AG09319 (cell line): ENCODE data around the gene GPR108.
"Not testable (repeated sequence)": the region's sequence is repeated elsewhere in the genome, so short reads cannot be mapped to it uniquely, and the experiment has no call there.

ENCODE experiments used
- DNase-seq: peaks from one replicate; pipeline ENCODE4 v3.0.0-alpha.2; 2010; ENCODE audit warnings: low read depth; ENCODE audit errors: extremely low read depth
- TF ChIP-seq, protein P1 (sequence below): IDR thresholded peaks from 2 replicates; pipeline ENCODE4 v1.5.1; 2011; ENCODE audit warnings: low read depth, mild to moderate bottlenecking, inconsistent platforms, low read length, moderate library complexity

The GPR108 gene

DNA sequence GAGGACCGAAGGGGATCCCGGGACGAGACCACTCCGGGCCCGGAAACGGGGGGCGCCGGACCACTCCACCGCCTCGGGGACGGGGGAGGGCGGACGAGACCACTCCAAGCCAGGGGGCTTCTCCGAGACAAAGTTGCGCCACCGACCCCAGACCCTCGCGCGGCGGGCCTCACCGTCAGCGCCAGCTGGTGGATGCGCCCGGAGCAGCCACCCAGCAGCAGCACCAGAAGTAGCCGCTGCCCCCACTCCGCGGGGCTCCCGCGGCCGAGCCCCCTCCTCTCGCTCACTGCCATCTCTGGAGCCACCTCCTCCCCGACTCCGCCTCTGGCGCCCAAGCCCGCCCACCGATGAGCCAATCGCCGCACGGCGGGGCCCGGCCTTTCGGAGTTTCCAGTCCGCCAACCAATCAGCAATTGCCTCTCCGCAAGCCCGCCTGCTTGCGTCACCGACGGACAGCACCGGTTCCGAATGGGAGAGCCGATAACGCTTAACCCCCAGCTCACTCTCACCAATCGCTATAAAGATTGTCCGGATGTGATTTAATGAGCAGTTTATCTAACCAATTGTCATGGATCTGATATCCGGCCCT lies at the start of gene GPR108:
TSS of gene GPR108 (minus strand) at position 297 of the 589 bp plus-strand sequence. CDS start at position 293, 4 bp downstream.
- TF ChIP-seq, protein P1, sequence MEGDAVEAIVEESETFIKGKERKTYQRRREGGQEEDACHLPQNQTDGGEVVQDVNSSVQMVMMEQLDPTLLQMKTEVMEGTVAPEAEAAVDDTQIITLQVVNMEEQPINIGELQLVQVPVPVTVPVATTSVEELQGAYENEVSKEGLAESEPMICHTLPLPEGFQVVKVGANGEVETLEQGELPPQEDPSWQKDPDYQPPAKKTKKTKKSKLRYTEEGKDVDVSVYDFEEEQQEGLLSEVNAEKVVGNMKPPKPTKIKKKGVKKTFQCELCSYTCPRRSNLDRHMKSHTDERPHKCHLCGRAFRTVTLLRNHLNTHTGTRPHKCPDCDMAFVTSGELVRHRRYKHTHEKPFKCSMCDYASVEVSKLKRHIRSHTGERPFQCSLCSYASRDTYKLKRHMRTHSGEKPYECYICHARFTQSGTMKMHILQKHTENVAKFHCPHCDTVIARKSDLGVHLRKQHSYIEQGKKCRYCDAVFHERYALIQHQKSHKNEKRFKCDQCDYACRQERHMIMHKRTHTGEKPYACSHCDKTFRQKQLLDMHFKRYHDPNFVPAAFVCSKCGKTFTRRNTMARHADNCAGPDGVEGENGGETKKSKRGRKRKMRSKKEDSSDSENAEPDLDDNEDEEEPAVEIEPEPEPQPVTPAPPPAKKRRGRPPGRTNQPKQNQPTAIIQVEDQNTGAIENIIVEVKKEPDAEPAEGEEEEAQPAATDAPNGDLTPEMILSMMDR: no peak

GRCh38 chr19:6779206-6779605 lies 41.8 kb upstream of the GPR108 start:
- DNase-seq: no peak
- TF ChIP-seq, protein P1: no peak

More for the DNA sequence above, at the start of gene GPR108:
- DNase-seq: peak; percentile 100

DNA sequence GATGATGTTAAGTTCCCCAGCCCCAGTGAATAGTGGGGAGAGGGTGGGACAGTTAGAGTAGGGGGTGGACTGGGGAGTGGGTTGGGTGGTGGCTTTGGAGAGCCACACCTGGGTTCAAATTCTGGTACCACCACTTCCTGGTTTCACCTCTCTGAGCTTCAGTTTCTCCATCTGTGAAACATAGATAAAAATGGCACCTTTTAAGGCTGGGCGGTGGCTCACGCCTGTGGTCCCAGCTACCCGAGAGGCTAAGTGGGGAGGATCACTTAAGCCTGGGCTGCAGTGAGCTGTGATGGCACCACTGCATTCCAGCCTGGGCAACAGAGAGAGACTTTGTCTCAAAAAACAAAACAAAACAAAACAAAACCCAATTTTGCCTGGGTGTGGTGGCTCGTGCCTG lies 41.0 kb upstream of the GPR108 start:
- DNase-seq: no peak
- TF ChIP-seq, protein P1: no peak

GRCh38 chr19:6777434-6777833 lies 40.1 kb upstream of the GPR108 start:
- no peak for DNase-seq
- TF ChIP-seq, protein P1: no peak

DNA sequence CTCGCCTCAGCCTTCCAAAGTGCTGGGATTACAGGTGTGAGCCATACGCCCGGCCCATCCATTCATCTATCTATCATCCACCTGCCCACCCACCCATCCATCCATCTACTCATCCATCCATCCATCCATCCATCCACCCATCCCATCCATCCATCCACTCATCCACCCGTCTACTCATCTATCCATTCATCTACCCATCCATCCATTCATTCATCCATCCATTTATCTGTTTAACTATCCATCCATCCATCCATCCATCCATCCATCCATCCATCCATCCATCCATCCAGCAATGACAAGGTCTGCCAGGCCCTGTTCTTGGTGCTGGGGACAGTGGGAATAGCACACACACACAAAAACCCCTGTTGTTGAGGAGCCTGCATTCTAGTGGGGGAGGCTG lies 39.6 kb upstream of the GPR108 start:
- TF ChIP-seq, protein P1: no peak
- no peak for DNase-seq

DNA sequence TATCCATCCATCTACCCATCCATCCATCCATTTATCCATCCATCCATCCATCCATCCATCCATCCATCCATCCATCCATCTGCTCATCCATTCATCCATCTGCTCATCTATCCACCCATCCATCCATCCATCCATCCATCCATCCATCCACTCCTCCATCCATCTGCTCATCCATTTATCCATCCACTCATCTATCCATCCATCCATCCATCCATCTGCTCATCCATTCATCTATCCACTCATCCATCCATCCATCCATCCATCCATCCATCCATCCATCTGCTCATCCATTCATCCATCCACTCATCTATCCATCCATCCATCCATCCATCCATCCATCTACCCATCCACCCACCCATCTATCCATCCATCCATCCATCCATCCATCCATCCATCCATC lies 38.7 kb upstream of the GPR108 start:
- not testable (repeated sequence) for DNase-seq

DNA sequence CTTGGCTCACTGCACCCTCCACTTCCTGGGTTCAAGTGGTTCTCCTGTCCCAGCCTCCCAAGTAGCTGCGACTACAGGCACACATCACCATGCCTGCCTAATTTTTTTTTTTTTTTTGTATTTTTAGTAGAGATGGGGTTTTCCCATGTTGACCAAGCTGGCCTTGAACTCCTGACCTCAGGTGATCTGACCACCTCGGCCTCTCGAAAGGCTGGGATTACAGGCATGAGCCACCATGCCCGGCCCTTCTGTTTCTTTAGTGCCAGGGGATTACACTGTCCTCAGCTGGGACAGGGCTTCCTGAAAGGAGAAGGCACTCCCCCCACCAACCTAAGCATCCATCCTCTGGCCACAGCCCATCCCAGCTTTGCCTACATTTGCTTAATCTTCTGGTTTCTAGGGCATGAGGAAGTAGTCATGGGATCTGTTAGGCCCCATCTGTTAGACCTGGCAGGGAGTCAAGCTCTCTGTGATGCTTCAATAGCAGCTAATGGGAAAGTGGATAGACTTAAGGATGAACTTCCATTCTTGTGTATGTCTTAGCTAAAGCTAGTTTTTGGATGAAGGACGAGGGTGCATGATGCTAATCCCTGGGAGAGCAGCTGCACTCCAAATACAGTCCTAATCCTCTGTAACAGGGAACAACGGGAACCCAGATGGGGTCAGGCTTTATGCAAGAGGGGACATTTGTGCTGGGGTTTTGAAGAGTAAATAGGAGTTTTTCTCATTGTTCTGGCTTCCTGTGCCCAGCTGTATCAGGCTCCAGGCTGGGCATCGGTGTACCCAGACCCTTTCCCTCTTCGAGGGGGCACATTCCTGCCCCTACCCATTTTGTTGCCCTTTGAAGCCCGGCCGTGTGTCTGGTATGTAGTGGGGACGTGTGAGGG lies 37.7 kb upstream of the GPR108 start:
- no peak for DNase-seq
- TF ChIP-seq, protein P1: no peak
